Erythroblast (primary cell): ENCODE results near the gene PLPP6.
"Not testable (repeated sequence)": the region's sequence is repeated elsewhere in the genome, so short reads cannot be mapped to it uniquely, and the experiment has no call there.

Experiments
- DNase-seq, 2 experiments: peaks; one replicate each; lab custom pipeline; 2025; lab: John Stamatoyannopoulos, UW
- GATA1 ChIP-seq: IDR thresholded peaks from 2 replicates; pipeline ENCODE4 v1.6.1; 2011; ENCODE audit warnings: low read depth, mild to moderate bottlenecking, control low read depth, low read length, moderate library complexity
- POLR2A ChIP-seq: IDR thresholded peaks from 2 replicates; pipeline ENCODE4 v1.6.1; 2011; ENCODE audit warnings: mild to moderate bottlenecking, low read length

The PLPP6 gene

DNA sequence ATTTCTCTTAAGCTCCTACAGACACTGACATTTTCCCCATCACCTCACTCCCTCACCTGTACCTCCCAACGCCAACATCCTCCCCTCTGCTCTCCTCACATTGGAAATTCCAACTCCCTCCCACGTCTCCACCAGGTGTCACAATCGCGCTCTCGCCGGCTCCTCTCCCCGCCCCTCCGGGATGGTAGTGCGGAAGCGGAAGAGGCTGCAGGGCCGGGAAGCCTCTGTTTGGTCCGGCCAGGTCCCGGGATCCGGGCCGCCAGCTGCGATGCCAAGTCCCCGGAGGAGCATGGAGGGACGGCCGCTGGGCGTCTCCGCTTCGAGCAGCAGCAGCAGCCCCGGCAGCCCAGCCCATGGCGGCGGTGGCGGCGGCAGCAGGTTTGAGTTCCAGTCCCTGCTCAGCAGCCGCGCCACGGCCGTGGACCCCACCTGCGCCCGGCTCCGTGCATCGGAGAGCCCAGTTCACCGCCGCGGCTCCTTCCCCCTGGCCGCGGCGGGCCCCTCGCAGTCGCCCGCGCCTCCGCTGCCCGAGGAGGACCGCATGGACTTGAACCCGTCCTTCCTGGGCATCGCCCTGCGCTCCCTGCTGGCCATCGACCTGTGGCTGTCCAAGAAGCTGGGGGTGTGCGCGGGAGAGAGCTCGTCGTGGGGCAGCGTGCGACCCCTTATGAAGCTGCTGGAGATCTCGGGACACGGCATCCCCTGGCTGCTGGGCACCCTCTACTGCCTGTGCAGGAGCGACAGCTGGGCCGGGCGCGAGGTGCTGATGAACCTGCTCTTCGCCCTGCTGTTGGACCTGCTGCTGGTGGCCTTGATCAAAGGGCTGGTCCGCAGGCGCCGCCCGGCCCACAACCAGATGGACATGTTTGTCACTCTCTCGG is at the start of gene PLPP6:
Gene PLPP6, plus strand, starts transcription at position 187 of the 881 bp plus-strand sequence. Its CDS starts 82 bp downstream, at position 269.
- DNase-seq, result peak; percentile 78 to 89
- TF ChIP-seq GATA1 (no peak), POLR2A (peak; percentile 72)

DNA sequence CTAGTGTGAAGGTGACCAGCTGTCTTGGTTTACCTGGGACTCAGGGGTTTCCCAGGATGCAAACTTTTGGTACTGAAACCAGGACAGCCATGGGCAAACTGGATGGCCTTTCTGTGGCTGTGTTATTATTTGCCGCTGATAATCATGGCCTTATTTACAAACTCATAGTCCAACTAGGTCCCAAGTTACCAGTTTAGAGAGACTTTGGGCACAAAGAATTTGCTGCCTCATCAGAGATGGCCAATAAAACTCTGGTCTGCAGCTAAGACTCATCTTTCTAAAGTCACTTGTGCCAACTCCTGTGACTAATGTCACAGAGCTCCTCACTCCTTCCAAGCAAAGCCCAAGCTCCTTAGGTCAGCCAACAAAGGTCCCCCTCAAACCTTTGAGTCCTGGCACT is 47.5 kb upstream of the PLPP6 start:
- DNase-seq, result no peak
- TF ChIP-seq GATA1 (no peak), POLR2A (no peak)

DNA sequence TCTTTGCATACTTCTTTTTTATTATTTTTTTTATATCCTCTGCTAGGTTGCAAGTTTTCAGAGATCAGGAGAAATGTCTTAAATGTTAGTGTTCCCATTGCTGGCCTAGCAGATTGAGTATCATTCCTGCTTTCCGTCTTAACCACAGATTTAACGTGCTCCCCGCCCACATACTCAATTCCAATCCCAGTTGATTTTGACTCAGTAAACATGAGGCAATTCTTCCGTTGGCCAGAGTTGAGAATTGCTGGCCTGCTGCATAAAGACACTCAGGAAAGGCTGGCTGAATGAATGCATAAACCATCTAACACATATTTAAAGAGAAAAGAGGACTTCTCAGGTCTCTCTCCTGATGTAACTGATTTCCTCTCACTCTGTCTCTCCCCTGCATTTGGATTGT is 46.8 kb upstream of the PLPP6 start:
- no peak for TF ChIP-seq GATA1
- no peak for TF ChIP-seq POLR2A
- DNase-seq, result no peak

DNA sequence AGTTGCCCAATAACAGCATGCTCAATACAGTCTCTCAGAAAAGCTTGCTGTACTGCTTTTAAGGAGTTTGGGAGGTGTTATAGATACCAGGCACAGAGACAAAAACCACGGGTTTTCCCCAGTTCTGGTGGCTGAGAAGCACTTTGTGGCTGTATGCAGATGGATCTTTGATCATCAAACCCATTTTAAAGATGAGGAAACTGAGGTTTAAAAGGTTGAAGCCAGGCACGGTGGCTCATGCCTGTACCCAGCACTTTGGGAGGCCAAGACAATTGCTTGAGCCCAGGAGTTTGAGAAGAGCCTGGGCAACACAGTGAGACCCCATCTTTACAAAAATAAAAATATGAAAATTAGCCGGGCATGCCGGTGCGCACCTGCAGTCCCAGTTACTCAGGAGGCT is 46.3 kb upstream of the PLPP6 start:
- DNase-seq, result no peak
- no peak for TF ChIP-seq POLR2A

DNA sequence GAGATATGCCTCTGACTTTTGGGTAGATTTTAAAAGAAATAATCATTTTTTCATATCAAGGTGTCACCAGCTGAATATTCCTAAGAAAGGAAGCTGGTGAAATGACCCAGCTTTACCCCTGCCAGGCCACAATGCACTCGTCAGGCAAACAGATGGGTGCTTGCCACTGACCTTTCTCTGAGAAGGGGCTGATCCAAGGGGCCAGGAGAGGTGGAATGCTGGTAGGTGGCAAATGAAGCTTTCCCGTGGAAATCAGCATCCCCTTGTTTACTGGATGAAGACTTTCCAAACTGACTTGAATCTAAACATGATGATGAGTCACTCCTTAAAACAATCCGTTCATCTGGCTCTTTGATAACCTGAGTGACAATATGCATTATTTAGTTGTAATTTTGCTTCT is 44.3 kb upstream of the PLPP6 start:
- DNase-seq, result no peak
- TF ChIP-seq GATA1, result no peak
- TF ChIP-seq POLR2A, result no peak

DNA sequence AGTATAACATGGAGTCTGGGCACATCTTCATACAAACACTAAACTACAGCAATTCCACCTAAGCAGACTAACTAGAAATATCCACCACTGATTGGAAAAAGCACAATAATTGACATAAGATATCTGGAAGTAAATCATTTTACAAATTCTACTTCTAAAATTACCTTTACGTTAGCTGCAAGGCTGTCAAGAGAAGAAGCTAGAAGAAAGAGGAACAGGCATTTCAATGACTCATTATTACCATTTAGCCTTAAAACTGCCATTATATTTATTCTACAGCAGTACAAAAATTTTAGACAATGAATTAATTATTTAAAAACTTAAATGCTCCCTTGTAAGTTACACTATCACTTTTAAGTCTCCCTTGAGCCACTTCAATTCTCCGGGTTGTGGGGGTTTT is 43.4 kb upstream of the PLPP6 start:
- TF ChIP-seq POLR2A (no peak), GATA1 (no peak)
- no peak for DNase-seq

DNA sequence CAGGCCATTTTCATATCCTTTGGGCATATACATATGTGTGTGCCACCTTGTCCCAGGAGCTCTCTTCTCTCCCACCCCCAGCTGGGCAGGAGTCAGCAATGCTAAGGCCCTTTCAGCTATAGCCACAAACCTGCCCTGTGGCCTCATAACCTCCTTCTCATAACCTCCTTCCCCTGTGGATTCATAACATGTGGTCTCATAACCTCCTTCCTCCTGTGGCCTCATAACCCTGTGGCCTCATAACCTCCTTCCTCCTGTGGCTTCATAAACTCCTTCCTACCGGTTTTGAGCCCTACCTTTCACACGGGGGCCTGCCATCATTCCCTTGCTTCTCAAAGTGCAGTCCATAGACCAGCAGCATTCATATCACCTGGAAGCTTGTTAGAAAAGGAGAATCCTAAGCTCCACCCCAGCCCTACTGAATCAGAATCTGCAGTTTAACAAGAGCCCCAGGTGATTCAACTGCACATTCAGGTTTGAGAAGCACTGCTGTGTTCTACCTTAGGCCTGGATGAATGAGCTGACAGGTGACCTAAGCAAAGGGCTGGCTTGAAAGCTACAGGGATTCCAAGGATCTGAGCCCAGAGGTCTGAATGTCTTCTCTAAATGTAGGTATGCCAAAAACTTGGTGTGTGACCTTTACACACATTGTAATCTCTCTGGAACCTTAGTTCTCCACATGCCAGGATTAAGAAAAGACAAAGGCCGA is 41.9 kb upstream of the PLPP6 start:
- DNase-seq, result no peak
- TF ChIP-seq GATA1, result no peak
- no peak for TF ChIP-seq POLR2A

DNA sequence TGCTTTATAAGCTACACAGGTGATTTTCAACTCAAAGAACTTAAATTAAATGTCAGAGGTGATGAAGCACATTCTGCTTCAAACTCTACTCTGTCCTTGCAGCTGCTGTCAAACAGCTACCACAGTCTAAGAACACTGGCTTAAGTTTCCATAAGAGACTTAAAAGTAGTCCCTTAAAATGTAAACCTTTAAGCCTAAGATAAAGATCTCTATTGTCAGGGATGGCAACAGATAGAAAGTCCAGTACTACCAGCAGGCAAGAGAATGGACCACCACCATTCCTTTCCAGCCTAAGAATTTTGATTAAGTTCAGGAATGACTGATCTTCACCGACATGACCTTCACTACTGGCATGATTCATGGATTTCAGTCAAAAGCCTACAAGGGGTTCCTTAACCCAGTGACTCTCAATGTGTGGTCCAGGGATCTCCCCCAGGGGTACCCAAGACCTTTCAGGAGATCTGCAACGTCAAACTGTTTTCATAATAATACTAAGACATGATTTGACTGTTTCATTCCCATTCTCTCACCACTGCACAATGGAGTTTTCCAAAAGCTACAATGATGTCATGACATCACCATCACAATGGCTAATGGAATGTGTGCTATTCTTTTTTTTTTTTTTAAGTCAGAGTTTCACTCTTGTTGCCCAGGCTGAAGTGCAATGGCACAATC is 41.1 kb upstream of the PLPP6 start:
- TF ChIP-seq GATA1 (no peak), POLR2A (no peak)
- DNase-seq, result no peak

DNA sequence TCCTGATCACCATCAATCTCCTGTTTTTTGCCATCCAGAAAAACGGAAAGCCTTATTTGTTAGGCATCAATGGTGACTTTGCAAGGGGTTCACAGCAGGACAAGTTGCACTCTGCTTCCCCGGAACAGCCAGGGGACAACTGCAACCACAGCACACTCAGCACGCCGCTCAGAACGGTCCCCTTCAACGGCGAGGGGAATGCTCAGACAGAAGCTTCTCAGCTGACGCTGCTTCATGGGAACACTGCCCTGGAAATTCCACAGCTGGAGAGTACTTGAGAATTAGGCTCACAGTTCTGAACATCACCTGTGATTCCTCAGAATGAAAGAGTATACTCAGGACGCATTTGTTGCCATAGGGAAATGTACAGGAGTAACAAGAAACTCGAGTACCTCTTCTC is 40.1 kb upstream of the PLPP6 start:
- no peak for TF ChIP-seq POLR2A
- TF ChIP-seq GATA1, result no peak
- DNase-seq, result no peak

DNA sequence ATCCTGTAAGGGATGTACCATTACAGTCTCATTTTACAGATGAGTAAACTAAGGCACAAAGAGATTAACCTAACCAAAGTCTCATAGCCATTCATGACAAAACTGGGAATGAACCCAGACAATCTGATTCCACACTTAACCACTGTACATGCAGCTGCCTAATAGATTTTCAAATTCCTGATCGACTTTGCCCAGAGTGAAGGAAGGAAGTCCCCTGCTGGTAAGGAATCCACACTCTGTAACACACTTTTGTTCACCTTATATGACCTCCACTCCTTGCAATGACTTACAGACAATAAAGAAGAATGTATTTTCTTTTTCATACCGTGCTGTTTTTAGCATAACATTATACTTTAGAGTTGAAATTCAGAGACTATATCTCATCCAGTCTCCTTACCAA is 31.3 kb upstream of the PLPP6 start:
- DNase-seq, result no peak
- TF ChIP-seq GATA1 (no peak), POLR2A (no peak)

DNA sequence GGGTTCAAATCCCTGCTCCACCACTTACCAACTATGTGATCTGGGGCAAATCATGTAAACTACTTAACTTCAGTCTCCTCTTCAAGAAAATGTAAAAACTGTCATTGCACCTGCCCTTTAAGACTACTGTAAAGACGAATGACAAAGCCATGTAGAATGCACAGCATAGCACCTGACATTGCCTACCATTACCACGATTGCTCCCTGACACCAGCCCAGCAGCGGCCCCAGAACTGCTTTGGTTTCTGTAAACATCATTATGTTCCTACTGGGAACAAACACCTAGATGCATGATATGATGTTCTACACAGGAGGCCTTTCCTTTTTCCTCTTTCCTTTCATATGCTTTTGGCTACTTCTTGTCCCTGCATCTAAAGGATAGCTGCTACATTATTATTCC is 23.1 kb upstream of the PLPP6 start:
- no peak for DNase-seq
- TF ChIP-seq POLR2A (no peak), GATA1 (no peak)

DNA sequence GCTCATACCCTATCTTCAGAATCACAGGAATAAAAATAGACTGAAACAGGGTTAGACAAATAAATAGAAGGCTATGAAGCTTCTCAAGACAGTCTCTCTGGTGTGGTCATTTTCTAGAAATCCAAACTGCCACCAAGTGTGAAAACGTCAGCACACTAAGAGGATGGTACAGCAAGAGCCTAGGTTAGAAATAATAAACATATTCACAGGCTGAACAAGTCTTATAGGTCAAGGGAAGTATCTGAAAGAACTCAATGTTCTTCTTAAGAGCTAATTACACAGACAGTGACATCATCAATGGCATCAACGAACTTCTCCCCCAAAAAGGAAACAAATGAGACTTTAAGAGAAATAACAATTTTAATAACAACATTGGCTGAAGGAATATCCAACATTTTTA is 22.7 kb upstream of the PLPP6 start:
- no peak for TF ChIP-seq POLR2A
- no peak for TF ChIP-seq GATA1
- no peak for DNase-seq

DNA sequence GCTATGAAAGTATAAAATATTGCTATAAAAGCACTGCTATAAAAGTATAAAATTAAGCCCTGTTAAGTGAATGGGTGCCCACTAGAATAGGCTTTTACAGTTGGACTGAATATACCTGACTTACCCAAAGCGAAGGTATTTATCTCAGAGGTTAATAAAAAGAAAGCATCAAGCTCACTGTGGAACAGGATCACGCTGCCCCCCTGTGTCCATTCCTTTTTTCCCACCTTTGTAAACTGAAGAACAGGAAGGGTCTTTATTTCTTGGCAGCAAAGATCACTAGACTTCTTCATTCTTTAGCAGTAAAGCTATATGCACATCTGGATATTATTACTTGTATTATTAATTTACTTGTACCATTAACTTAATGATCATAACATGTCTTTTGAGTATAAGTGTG is 22.1 kb upstream of the PLPP6 start:
- DNase-seq, result peak in 1 of 2 experiments; percentile 10
- TF ChIP-seq GATA1 (no peak), POLR2A (no peak)

DNA sequence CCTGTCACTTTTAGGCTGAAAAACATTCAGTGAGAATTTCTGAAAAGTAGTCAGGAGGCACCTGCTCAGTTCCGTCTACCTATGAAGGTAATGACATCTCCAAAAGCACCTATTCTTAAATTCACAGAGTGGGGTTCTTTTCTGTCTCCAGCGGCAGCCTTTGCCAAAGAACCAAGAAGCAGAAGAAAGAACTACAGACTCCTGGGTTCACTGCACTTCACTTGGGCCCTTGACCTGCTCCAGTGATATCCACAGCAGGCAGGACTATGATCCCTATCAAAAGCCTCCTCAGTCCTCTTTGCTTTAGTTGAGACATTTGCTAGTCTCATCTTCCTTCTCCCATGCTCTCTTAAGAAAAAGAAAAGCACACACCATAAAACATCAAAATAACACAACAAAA is 19.7 kb upstream of the PLPP6 start:
- DNase-seq, result no peak

DNA sequence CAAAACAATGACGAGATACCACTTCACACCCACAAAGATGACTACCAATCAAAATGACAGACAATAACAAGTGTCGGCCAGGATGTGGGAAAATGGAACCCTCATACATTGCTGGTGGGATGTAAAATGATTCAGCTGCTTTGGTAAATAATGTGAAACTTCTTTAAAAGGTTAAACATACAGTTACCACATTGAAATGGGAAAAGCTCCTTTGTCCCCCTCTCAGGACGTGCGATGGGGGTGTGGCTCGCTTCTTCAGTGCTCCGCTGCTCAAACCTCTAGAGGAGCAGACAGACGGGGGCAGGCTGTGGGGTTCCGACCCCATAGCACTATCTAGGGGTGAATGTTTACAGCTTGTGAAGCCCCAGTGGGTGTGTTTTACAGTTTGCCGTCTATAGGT is 8.0 kb upstream of the PLPP6 start:
- DNase-seq, result no peak
- TF ChIP-seq POLR2A, result no peak
- no peak for TF ChIP-seq GATA1

More for the DNA sequence above, 19.7 kb upstream of the PLPP6 start:
- no peak for TF ChIP-seq GATA1
- no peak for TF ChIP-seq POLR2A

DNA sequence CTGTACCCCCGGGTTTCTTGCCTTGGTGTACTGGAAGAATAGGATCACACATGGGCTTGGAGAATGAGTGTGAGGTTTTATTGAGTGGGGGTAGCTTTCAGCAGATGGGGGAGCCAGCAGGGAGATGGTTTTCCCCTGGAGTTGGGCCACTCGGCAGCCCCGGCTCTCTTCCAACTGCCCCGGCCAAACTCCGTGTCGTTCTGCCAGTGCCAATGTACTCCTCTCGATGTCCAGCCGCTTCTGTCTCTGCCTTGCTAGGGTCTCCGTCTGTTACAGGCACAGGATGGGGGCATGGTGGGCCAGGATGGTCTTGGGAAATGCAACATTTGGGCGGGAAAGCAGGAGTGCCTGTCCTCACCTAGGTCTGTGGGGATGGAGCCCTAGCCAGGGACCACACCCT is 7.6 kb upstream of the PLPP6 start:
- no peak for DNase-seq
- TF ChIP-seq GATA1 (no peak), POLR2A (no peak)

DNA sequence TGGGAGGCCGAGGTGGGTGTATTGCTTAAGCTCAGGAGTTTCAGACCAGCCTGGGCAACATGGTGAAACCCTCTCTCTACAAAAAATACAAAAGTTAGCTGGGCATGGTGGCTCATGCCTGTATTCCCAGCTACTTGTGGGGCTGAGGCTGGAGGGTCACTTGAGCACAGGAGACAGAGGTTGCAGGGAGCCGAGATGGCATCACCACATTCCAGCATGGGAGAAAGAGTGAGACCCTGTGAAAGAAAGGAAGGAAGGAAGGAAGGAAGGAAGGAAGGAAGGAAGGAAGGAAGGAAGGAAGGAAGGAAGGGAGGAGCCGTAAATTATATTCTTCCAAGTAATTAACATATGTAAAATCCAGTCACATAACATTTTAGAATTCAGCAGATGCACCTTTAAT is 5.9 kb upstream of the PLPP6 start:
- not testable (repeated sequence) for DNase-seq
